Measurements from ENCODE around the gene DYNC1LI1.

- TF ChIP-seq CTCF (IDR thresholded peaks at IDR 0.05) (no peak), POLR2A (IDR thresholded peaks at IDR 0.05) (no peak)
Observed at GRCh38 chr3:32500880-32501782, 69.5 kb downstream of the DYNC1LI1 start.

All from Peyer's patch (tissue), 4 donors.